ENCODE results near the gene P3H3. TPM values are rescaled to one million over a fixed set of nuclear protein-coding genes. Genes with fewer than 3 reads are reported as not detected.

Gene P3H3
- total and polyA plus RNA-seq, 9 of the 15 experiments (the other 6 are each of a cell fraction or from before 2014, with no cell fraction given) = 0.03 to 15.0 (median 4.8) TPM

DNA sequence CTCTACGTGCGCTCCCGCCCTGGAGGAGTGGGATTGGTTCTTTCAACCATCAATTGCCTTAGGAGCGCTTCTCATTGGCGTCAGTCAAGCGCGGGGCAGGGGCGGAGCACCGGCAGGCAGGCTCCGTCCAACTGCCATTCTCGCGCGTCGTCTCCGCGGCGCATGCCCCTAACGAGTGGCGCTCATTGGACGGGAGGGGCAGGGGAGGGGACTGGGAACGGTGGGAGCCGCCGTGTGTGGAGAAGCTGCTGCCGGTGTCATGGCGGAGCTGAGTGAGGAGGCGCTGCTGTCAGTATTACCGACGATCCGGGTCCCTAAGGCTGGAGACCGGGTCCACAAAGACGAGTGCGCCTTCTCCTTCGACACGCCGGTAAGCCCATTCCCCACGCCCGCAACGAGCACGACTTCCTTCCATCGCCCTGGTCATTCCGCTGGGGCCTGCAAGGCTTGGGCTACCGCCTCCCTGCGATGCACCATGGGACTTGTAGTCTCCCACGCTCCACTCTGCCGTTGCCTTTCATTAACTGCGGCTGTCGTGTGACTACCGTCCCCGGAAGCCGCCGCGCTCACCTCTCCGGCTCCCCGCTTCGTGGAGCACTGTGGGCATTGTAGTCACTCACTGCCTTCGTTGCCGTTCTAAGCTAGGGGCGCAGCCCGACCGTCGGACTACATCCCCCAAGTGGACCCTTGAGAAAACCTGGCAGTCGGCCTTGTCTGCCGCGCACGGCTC is 23.9 kb downstream of the P3H3 start, which contains the start of gene USP5 (continued):
- TF ChIP-seq, protein P1, sequence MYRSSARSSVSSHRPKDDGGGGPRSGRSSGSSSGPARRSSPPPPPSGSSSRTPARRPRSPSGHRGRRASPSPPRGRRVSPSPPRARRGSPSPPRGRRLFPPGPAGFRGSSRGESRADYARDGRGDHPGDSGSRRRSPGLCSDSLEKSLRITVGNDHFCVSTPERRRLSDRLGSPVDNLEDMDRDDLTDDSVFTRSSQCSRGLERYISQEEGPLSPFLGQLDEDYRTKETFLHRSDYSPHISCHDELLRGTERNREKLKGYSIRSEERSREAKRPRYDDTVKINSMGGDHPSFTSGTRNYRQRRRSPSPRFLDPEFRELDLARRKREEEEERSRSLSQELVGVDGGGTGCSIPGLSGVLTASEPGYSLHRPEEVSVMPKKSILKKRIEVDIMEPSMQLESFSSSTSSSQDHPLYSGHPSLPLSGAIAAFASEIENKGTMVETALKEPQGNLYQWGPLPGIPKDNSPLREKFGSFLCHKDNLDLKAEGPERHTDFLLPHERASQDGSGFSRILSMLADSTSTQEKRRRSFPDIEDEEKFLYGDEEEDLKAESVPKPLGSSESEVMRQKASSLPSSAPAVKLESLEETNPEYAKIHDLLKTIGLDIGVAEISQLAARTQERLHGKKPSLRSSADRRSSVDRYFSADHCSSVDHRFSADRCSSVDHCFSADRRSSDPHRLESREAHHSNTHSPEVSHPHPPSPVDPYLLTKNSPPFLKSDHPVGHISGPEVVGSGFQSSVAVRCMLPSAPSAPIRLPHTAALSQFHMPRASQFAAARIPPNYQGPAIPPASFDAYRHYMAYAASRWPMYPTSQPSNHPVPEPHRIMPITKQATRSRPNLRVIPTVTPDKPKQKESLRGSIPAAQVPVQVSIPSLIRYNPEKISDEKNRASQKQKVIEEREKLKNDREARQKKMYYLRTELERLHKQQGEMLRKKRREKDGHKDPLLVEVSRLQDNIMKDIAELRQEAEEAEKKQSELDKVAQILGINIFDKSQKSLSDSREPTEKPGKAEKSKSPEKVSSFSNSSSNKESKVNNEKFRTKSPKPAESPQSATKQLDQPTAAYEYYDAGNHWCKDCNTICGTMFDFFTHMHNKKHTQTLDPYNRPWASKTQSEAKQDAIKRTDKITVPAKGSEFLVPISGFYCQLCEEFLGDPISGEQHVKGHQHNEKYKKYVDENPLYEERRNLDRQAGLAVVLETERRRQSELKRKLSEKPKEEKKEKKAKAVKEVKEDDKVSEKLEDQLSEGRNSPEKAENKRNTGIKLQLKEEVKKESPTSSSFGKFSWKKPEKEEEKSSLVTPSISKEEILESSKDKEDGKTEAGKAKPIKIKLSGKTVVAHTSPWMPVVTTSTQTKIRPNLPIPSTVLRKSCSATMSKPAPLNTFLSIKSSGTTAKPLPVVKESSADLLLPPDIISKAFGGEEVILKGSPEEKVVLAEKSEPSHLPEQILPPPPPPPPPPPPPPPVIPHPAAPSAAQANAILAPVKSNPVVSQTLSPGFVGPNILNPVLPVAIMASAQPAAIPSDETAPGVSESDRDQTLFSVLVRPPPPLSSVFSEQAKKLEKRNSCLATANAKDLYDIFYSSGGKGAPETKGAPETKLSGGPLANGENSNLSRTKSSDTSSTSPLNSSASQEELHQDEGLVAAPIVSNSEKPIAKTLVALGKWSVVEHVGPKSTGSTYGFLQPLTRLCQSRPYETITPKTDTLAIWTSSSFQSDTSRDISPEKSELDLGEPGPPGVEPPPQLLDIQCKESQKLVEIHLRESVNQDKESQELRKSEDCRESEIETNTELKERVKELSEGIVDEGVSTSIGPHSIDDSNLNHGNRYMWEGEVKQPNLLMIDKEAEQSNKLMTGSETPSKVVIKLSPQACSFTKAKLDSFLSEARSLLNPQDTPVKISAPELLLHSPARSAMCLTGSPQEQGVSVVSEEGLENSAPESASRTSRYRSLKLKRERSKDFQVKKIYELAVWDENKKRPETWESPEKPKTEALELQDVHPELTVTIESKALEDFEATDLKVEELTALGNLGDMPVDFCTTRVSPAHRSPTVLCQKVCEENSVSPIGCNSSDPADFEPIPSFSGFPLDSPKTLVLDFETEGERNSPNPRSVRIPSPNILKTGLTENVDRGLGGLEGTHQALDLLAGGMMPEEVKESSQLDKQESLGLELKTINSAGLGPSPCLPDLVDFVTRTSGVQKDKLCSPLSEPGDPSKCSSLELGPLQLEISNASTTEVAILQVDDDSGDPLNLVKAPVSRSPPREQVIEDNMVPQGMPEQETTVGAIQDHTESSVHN (IDR thresholded peaks at IDR 0.05; ENCODE audit: borderline replicate concordance in 1 of 2, low read depth in 1 of 2) = no peak
- no peak for TF ChIP-seq CBFA2T2 (conservative IDR thresholded peaks at IDR 0.05)
- no peak for TF ChIP-seq KHSRP (IDR thresholded peaks at IDR 0.05)
- TF ChIP-seq STAT5B (CRISPR knock-in tag; IDR thresholded peaks at IDR 0.05) = no peak
- peak; percentile 96 for TF ChIP-seq NR2C1 (IDR thresholded peaks at IDR 0.05)
- peak; percentile 98 for TF ChIP-seq NR2C1 (tag; IDR thresholded peaks at IDR 0.05)
- TF ChIP-seq, protein P2, sequence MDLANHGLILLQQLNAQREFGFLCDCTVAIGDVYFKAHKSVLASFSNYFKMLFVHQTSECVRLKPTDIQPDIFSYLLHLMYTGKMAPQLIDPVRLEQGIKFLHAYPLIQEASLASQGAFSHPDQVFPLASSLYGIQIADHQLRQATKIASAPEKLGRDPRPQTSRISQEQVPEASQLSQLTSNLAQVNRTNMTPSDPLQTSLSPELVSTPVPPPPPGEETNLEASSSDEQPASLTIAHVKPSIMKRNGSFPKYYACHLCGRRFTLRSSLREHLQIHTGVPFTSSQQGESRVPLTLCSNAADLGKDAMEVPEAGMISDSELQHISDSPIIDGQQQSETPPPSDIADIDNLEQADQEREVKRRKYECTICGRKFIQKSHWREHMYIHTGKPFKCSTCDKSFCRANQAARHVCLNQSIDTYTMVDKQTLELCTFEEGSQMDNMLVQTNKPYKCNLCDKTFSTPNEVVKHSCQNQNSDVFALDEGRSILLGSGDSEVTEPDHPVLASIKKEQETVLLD (IDR thresholded peaks at IDR 0.05) = no peak
- no peak for TF ChIP-seq ZNF785 (CRISPR knock-in tag; IDR thresholded peaks at IDR 0.05)
- TF ChIP-seq TAF1 (IDR thresholded peaks at IDR 0.05; ENCODE audit: control insufficient read depth, extremely low read depth, insufficient read depth, low read length, severe bottlenecking) = peak; percentile 42
- peak; percentile 94 for TF ChIP-seq KLF13 (tag; IDR thresholded peaks at IDR 0.05; ENCODE audit: borderline replicate concordance, low read depth)
- TF ChIP-seq, protein P3, sequence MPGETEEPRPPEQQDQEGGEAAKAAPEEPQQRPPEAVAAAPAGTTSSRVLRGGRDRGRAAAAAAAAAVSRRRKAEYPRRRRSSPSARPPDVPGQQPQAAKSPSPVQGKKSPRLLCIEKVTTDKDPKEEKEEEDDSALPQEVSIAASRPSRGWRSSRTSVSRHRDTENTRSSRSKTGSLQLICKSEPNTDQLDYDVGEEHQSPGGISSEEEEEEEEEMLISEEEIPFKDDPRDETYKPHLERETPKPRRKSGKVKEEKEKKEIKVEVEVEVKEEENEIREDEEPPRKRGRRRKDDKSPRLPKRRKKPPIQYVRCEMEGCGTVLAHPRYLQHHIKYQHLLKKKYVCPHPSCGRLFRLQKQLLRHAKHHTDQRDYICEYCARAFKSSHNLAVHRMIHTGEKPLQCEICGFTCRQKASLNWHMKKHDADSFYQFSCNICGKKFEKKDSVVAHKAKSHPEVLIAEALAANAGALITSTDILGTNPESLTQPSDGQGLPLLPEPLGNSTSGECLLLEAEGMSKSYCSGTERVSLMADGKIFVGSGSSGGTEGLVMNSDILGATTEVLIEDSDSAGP (CRISPR knock-in tag; IDR thresholded peaks at IDR 0.05) = no peak
- no peak for TF ChIP-seq NCOA1 (IDR thresholded peaks at IDR 0.05; ENCODE audit: low read depth)
- peak; percentile 54; the same call in 1 of the 2 replicates for TF ChIP-seq BHLHE40 (IDR thresholded peaks at IDR 0.05; ENCODE audit: low read length)
- TF ChIP-seq ZC3H4 (CRISPR knock-in tag; IDR thresholded peaks at IDR 0.05; ENCODE audit: borderline replicate concordance) = no peak
- TF ChIP-seq NFATC3 (IDR thresholded peaks at IDR 0.05) = no peak
- TF ChIP-seq SP2 (IDR thresholded peaks at IDR 0.05; ENCODE audit: extremely low read depth, low read depth, low read length, poor library complexity, severe bottlenecking) = peak; percentile 73
- peak; percentile 26 for TF ChIP-seq KDM5B (IDR thresholded peaks at IDR 0.05; ENCODE audit: insufficient replicate concordance, low read depth, low read length)

Measured in K562 (cell line).